ENCODE results near the gene ZNF792.
"Not testable (repeated sequence)": the region's sequence is repeated elsewhere in the genome, so short reads cannot be mapped to it uniquely, and the experiment has no call there.

DNA sequence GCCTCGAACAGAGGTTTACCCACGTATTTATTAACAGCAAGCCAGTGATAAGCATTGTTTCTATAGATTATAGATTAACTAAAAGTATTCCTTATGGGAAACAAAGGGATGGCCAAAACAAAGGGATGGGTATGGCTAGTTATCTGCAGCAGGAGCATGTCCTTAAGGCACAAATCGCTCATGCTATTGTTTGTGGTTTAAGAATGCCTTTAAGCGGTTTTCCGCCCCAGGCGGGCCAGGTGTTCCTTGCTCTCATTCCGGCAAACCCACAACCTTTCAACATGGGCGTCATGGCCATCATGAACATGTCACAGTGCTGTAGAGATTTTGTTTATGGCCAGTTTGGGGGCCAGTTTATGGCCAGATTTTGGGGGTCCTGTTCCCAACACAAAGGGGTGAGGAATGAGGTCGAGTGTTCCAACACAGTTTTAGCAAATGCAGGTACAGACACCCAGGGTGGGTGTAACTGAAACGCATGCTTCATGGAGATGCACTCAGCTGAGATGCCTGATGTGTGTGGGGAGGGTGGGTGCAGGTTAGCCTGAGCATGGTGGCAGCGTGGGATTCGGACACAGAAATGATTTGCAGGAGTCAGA, 6.3 kb upstream of the ZNF792 start:
- not testable (repeated sequence) for TF ChIP-seq CTCF, POLR2A (IDR thresholded peaks at IDR 0.05)
